Gastroesophageal sphincter (tissue), 4 donors: ENCODE data around the gene COG5. TPM values are rescaled to one million over a fixed set of nuclear protein-coding genes. Genes with fewer than 3 reads are reported as not detected.

ENCODE experiments used
- ATAC-seq: fragments of 150-250 bp; one replicate; pipeline ENCODE4 v1.9.1; 2016; ENCODE audit warnings: mild to moderate bottlenecking, moderate library complexity
- H3K27ac ChIP-seq, 4 donors: fragments of 200-600 bp; sonication (generic) in 3 of 4; 1 replicate in 3 of 4; 2 replicates in 1 of 4; pipeline ENCODE4 v1.5.1; 2016 to 2019
- H3K27me3 ChIP-seq: fragments of 200-600 bp; sonication (generic); one replicate; pipeline ENCODE4 v1.5.1; 2019
- H3K36me3 ChIP-seq, 2 donors: fragments of 200-600 bp; sonication (generic); one replicate each; pipeline ENCODE4 v1.5.1; 2019; ENCODE audit warnings: control low read depth in 1 of 2
- H3K4me1 ChIP-seq, 3 donors: fragments of 200-600 bp; sonication (generic); 1 replicate in 2 of 3; 2 replicates in 1 of 3; pipeline ENCODE4 v1.5.1; 2016 to 2019; ENCODE audit warnings: control low read depth in 2 of 3
- H3K4me3 ChIP-seq, 2 donors: fragments of 200-600 bp; sonication (generic); one replicate each; pipeline ENCODE4 v1.5.1; 2019; ENCODE audit warnings: mild to moderate bottlenecking in 1 of 2, moderate library complexity in 1 of 2
- H3K9me3 ChIP-seq, 3 donors: fragments of 200-600 bp; sonication (generic); one replicate each; pipeline ENCODE4 v1.5.1; 2017 to 2019; ENCODE audit warnings: control low read depth in 2 of 3
- EP300 ChIP-seq: sonication (generic); formaldehyde crosslinking; IDR thresholded peaks from one replicate; pipeline ENCODE4 v1.6.1; 2017; ENCODE audit warnings: antibody characterized with exemption, mild to moderate bottlenecking
- POLR2A ChIP-seq, 2 donors: fragments of 450-650 bp; IDR thresholded peaks; one replicate each; pipeline ENCODE4 v1.6.1; 2017; ENCODE audit warnings: antibody characterized with exemption in 2 of 2, mild to moderate bottlenecking in 2 of 2, moderate library complexity in 1 of 2
- POLR2AphosphoS5 ChIP-seq: sonication (generic); formaldehyde crosslinking; IDR thresholded peaks from one replicate; pipeline ENCODE4 v1.6.1; 2017; ENCODE audit warnings: antibody characterized with exemption
- WGBS, 2 donors: methylation state at CpG; one replicate each; pipeline ENCODE4 v1.1.5; 2018; ENCODE audit warnings: low coverage in 1 of 2; 5-methylcytosine and 5-hydroxymethylcytosine counted together
- total RNA-seq, 4 donors: library from RNA; depleted of rRNA; stranded (reverse); fragments of >200 nt; gene quantifications; one replicate each; pipeline ENCODE4 v1.1.0, GENCODE V29; 2016
- TF ChIP-seq, protein P1 (sequence below), 4 experiments: fragments of 200-600 bp in 2 of 4; fragments of 450-650 bp in 2 of 4; sonication (generic) in 1 of 4; IDR thresholded peaks; one replicate each; pipeline ENCODE4 v1.5.1; 2017 to 2019; ENCODE audit warnings: antibody characterized with exemption in 4 of 4, mild to moderate bottlenecking in 2 of 4, moderate library complexity in 2 of 4

COG5 gene
- total RNA-seq, 4 donors from 2014 or later, result 31.6 to 50.4 (median 41.1) TPM

DNA sequence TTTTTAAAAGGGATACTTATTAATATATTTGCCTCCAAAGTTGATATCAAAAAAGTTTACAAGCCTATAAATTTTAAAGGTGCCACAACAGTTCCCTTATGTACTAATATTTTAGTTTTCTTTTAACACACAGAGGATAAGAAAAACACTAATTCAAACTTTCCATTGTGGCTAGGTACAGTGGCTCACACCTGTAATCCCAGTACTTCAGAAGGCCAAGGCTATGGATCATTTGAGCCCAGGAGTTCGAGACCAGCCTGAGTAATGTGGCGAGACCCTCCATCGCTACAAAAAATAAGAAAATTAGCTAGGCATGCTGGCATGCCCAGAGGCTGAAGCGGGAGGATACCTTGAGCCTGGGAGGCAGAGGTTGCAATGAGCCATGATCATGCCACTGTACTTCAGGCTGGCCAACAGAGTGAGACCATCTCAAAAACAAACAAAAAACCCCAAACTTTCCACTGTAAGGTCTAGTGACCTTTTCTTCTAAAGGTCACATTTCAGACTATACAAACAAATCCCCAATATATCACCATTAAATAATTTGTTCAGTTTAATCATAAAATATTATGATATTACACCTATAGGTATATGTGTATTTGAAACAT lies 287.4 kb downstream of the COG5 start:
- H3K27me3 ChIP-seq, result no peaks in the 10 kb centered on the region
- peaks cover 0 to 4% of the 10 kb centered on the region in 2 donors for H3K36me3 ChIP-seq
- H3K9me3 ChIP-seq, result no peaks in the 10 kb centered on the region
- no peaks in the 10 kb centered on the region for H3K4me1 ChIP-seq
- TF ChIP-seq, protein P1, sequence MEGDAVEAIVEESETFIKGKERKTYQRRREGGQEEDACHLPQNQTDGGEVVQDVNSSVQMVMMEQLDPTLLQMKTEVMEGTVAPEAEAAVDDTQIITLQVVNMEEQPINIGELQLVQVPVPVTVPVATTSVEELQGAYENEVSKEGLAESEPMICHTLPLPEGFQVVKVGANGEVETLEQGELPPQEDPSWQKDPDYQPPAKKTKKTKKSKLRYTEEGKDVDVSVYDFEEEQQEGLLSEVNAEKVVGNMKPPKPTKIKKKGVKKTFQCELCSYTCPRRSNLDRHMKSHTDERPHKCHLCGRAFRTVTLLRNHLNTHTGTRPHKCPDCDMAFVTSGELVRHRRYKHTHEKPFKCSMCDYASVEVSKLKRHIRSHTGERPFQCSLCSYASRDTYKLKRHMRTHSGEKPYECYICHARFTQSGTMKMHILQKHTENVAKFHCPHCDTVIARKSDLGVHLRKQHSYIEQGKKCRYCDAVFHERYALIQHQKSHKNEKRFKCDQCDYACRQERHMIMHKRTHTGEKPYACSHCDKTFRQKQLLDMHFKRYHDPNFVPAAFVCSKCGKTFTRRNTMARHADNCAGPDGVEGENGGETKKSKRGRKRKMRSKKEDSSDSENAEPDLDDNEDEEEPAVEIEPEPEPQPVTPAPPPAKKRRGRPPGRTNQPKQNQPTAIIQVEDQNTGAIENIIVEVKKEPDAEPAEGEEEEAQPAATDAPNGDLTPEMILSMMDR (IDR thresholded peaks at IDR 0.05), result no peak
- no peak for TF ChIP-seq EP300
- TF ChIP-seq POLR2A (IDR thresholded peaks at IDR 0.05), result no peak
- no peak for TF ChIP-seq POLR2AphosphoS5
- H3K4me3 ChIP-seq, result no peak overlapping the region
- WGBS, 2 donors, result 92 to 97% methylated on average over 2 to 4 of the region's 4 CpGs
- no peak overlapping the region for H3K27ac ChIP-seq
- no peak for ATAC-seq

DNA sequence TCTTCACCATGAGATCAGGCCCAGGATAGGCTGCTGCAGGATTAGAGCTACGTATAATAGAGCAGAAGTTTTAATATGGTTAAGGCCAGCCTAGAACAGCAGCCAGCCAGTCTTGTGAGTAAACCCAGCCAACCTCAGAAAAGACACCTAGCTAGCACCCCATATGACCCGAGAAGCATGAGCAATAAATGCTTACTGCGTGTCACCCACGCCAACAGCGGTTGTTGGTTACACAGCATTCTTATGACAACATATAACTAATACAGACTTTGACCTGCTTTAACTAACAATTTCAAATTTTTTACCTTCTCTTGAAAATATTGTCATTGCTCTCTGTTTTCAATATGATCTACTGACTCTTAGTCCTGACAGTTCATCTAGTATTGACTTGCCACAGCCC lies 289.2 kb downstream of the COG5 start:
- H3K27me3 ChIP-seq, result no peaks in the 10 kb centered on the region
- ATAC-seq, result no peak
- no peak overlapping the region for H3K4me3 ChIP-seq
- H3K36me3 ChIP-seq, result peaks cover 0 to 12% of the 10 kb centered on the region in 2 donors
- H3K27ac ChIP-seq, result no peak overlapping the region
- 87 to 100% methylated on average over 1 to 5 of the region's 5 CpGs for WGBS, 2 donors
- H3K9me3 ChIP-seq, result no peaks in the 10 kb centered on the region
- no peaks in the 10 kb centered on the region for H3K4me1 ChIP-seq
- TF ChIP-seq EP300 (no peak), POLR2AphosphoS5 (no peak), POLR2A (IDR thresholded peaks at IDR 0.05) (no peak)
- TF ChIP-seq, protein P1 (IDR thresholded peaks at IDR 0.05), result no peak

DNA sequence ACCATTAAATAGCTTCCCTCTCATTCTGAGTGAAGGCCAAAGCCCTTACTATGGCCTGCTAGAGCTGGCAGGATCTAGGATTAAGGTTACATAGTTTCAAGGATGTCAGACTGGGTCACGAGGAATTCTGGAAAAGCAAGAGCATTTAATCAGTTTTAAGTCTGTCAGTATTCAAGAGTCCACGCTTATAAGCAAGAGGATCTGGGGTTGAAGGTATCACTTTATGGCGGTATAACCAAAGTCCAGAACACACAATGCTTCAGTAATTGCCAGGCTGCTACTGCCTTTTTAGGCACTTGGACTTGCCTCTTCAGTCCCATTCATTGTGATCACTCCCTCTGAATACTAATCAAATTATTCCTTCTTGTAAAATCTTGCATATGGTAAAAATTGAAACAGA lies 293.9 kb downstream of the COG5 start:
- H3K36me3 ChIP-seq, result peaks cover 0 to 12% of the 10 kb centered on the region in 2 donors
- no peaks in the 10 kb centered on the region for H3K9me3 ChIP-seq
- 90 to 93% methylated on average over 3 of the region's 3 CpGs for WGBS, 2 donors
- no peak overlapping the region for H3K27ac ChIP-seq
- no peaks in the 10 kb centered on the region for H3K27me3 ChIP-seq
- TF ChIP-seq, protein P1 (IDR thresholded peaks at IDR 0.05), result no peak
- no peak for TF ChIP-seq POLR2A (IDR thresholded peaks at IDR 0.05)
- TF ChIP-seq POLR2AphosphoS5, result no peak
- no peak for TF ChIP-seq EP300
- H3K4me1 ChIP-seq, result no peaks in the 10 kb centered on the region
- no peak for ATAC-seq
- H3K4me3 ChIP-seq, result no peak overlapping the region

DNA sequence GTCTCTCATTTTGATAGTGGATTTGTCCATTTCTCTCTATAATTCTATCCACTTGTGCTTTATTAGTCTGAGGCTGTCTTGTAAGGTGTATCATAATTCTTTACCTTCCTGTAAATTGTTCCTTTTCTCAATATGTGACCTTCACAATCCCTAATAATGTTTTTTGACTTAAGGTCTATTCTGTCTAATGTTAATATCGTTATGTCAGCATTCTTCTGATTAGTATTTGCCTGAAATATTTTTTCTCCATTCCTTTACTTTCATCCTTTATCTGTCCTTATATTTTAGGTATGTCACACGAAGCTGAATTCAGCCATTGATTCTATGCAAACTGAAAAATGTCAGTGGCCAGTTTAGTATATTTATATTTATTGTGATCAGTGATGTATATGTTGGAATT lies 295.1 kb downstream of the COG5 start:
- Histone ChIP-seq H3K27ac (no peak overlapping the region), H3K9me3 (no peaks in the 10 kb centered on the region), H3K4me1 (no peaks in the 10 kb centered on the region), H3K36me3 (peaks cover 0 to 12% of the 10 kb centered on the region in 2 donors), H3K4me3 (no peak overlapping the region), H3K27me3 (no peaks in the 10 kb centered on the region)
- no peak for TF ChIP-seq EP300
- TF ChIP-seq, protein P1 (IDR thresholded peaks at IDR 0.05), result no peak
- no peak for ATAC-seq
- 97 to 100% methylated on average over 2 of the region's 2 CpGs for WGBS, 2 donors

DNA sequence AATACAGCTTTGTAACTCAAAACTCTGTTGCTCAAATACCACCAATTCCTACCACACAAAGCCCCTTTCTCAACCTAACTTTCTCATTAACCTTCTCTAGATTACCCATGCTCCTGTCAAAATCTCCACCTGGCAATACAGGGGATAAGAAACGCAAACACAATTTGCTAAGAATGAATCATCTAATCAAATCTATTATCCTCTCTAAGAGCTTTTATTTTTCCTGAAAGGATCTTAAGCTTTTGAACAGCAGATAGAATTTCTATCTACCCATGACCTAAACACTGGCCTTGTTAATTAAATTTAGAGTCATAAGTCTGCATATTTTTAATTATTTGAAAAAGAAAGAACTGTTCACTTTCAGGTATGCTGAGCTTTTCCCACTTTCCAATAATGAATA lies 296.6 kb downstream of the COG5 start:
- Histone ChIP-seq H3K36me3 (peaks cover 0 to 8% of the 10 kb centered on the region in 2 donors), H3K27ac (no peak overlapping the region), H3K4me1 (no peaks in the 10 kb centered on the region), H3K4me3 (no peak overlapping the region), H3K9me3 (no peaks in the 10 kb centered on the region), H3K27me3 (no peaks in the 10 kb centered on the region)
- ATAC-seq, result no peak
- 91% methylated on average over 1 of the region's 1 CpG for WGBS, 2 donors
- TF ChIP-seq, protein P1 (IDR thresholded peaks at IDR 0.05), result no peak
- TF ChIP-seq POLR2A (IDR thresholded peaks at IDR 0.05) (no peak), EP300 (no peak), POLR2AphosphoS5 (no peak)
